Measurements from ENCODE around the gene SMAP1. TPM values are rescaled to one million over a fixed set of nuclear protein-coding genes. Genes with fewer than 3 reads are reported as not detected.

Gene SMAP1
- total and polyA plus RNA-seq, 8 donors: 26.2 to 30.6 (median 26.9) TPM

DNA sequence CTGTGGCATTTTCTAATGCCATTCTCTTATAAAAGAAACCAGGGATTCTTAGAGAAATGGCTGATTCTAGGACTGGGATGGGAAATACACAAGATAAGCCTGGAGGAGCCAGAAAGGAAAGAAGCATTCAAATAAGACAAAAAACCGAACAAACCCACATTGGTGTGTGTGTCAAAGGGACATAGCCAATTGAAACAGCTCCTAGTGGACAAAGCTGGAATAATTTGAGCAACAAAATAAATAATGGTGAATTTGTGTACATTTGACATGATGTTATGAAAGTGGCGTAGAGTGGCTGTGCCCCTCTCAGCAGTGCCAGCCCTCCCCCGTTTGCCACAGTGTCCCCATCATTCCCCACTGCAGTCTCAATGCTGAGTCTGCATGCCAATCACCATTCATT is 233.6 kb downstream of the SMAP1 start:
- no peak overlapping the region for H3K4me3 ChIP-seq
- H3K36me3 ChIP-seq: no peaks in the 10 kb centered on the region
- no peak for DNase-seq
- no peak for TF ChIP-seq CTCF (IDR thresholded peaks at IDR 0.05)
- intact Hi-C loops (cut with DNase I): no loop called here
- H3K27ac ChIP-seq: no peak overlapping the region
- no peaks in the 10 kb centered on the region for H3K4me1 ChIP-seq
- no peak for ATAC-seq
- no peaks in the 10 kb centered on the region for H3K9me3 ChIP-seq
- no peaks in the 10 kb centered on the region for H3K27me3 ChIP-seq

DNA sequence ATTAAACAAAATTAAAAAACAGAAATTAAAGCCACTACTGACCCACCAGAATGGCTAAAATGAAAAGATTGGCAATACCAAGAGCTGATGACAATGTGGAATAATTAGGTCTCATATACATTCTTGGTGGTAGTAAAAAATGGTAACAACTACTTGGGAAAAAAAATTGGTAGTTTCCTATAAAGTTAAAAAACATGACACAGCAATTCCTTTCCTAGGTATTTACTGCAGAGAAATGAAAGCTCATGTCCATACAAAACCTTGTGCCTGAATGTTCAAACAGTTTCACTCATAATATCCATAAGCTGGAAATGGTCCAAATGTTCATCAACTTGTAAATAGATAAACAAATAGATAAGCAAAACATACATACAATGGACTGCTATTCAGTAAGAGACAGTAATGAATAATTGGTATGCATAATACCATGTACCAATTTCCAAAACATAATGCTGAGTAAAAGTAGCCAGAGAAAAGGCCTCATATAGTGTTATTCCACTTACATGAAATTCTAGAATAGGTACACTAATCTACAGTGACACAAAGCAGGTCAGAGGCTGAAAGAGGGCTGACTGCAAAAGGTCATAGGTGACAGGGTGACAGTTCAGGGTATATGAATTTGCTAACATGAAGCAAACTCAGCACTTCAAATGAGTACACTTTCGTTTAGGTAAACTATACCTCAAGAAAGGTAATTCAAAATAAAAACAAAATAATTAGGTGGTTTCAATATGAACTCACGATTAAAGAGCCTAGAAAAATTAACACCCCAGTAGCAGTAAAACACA is 236.2 kb downstream of the SMAP1 start:
- intact Hi-C loops (cut with DNase I): no loop called here
- no peaks in the 10 kb centered on the region for H3K27me3 ChIP-seq
- H3K36me3 ChIP-seq: no peaks in the 10 kb centered on the region
- ATAC-seq (no peak), DNase-seq (no peak)
- H3K4me1 ChIP-seq: no peaks in the 10 kb centered on the region
- TF ChIP-seq CTCF (IDR thresholded peaks at IDR 0.05): no peak
- no peak overlapping the region for H3K27ac ChIP-seq
- no peaks in the 10 kb centered on the region for H3K9me3 ChIP-seq
- no peak overlapping the region for H3K4me3 ChIP-seq

- no peak for ATAC-seq
- Histone ChIP-seq H3K9me3 (no peaks in the 10 kb centered on the region), H3K4me3 (no peak overlapping the region), H3K4me1 (no peaks in the 10 kb centered on the region), H3K36me3 (no peaks in the 10 kb centered on the region), H3K27ac (no peak overlapping the region), H3K27me3 (no peaks in the 10 kb centered on the region)
- intact Hi-C loops (cut with DNase I): no loop called here
- no peak for TF ChIP-seq CTCF (IDR thresholded peaks at IDR 0.05)
- no peak for DNase-seq
Measured at GRCh38 chr6:70905742-70906141, 238.1 kb downstream of the SMAP1 start.

Other genes with a start within 250 kb of the SMAP1 start
- 10 to 100 TPM in 1 of 2 donors, 1 to 10 TPM in 1; 9.5 to 11.3 TPM for gene SDHAF4, start 101.0 kb upstream of the SMAP1 start, total RNA-seq
- gene SDHAF4, start 101.0 kb upstream of the SMAP1 start, polyA plus RNA-seq (ENCODE audit: insufficient read length in 6 of 6): 10 to 100 TPM; 15.4 to 21.3 (median 17.8) TPM

Data from left lung (tissue), 10 donors.